ENCODE data around the gene ADCY3.

ADCY3 gene

DNA sequence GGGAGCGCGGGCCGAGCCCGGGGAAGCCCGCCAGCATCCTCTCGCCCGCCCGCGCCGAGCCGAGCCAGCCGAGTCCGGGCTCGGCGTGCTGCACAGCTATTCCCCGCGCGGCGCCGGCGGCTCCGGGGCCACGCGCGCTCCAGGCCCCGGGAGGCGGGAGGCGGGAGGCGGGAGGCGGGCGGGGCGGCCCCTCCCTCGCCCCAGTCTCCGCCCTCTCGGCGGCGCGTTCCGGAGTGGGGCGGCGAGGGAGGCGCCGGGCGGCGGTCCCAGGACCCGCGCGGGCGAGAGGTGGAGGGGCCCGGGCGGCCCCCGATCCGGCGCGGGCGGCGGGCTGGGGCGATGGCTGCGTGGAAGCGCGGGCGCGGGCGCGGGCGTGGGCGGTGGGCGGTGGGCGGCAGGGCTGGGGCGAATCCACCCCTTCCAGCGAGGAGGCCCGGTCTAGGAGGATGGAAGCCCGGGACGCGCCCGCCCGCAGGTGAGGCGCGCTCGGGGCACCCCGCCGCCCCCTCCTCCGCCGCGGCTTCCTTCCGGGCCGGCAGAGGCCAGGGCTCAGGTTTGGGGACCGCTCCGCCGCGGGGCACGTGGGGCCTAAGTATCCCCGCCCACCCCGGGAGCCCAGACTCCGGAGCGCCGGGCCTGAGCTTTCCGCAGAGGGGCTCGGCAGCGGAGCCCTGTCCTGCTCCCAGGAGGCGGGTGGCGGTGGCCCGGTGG lies at the start of gene ADCY3:
ADCY3 (minus strand) TSS at position 140 of the 711 bp plus-strand sequence. CDS start 1,250 bp downstream, outside the sequence.
- TF ChIP-seq, protein P1, sequence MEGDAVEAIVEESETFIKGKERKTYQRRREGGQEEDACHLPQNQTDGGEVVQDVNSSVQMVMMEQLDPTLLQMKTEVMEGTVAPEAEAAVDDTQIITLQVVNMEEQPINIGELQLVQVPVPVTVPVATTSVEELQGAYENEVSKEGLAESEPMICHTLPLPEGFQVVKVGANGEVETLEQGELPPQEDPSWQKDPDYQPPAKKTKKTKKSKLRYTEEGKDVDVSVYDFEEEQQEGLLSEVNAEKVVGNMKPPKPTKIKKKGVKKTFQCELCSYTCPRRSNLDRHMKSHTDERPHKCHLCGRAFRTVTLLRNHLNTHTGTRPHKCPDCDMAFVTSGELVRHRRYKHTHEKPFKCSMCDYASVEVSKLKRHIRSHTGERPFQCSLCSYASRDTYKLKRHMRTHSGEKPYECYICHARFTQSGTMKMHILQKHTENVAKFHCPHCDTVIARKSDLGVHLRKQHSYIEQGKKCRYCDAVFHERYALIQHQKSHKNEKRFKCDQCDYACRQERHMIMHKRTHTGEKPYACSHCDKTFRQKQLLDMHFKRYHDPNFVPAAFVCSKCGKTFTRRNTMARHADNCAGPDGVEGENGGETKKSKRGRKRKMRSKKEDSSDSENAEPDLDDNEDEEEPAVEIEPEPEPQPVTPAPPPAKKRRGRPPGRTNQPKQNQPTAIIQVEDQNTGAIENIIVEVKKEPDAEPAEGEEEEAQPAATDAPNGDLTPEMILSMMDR (IDR thresholded peaks at IDR 0.05; ENCODE audit: insufficient read depth, missing control alignments) = no peak
- FAIRE-seq = no peak

DNA sequence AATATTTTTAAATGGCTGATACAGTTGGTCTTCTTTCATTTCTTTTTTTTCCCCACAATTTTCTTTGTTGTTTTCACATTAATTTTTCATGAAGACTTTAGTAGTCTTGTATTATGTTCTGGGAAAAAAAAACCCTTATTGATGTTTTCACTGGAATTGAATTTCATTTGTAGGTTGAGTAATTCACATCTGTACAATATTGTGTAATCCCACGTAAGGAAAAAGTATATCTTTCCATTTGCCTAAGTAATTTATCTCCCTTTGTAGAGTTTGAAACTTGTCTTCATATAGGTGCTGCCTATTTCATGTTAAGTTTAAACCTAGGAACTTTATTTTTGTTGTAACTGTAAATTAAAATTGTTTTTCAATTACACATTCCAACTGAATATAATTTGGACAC lies 49.7 kb upstream of the ADCY3 start:
- FAIRE-seq (no peak), DNase-seq (ENCODE audit: insufficient read length, low spot score) (no peak)
- TF ChIP-seq, protein P1 (IDR thresholded peaks at IDR 0.05; ENCODE audit: insufficient read depth, missing control alignments) = no peak

More for the DNA sequence above, at the start of gene ADCY3:
- DNase-seq (ENCODE audit: insufficient read length, low spot score) = peak; percentile 74

DNA sequence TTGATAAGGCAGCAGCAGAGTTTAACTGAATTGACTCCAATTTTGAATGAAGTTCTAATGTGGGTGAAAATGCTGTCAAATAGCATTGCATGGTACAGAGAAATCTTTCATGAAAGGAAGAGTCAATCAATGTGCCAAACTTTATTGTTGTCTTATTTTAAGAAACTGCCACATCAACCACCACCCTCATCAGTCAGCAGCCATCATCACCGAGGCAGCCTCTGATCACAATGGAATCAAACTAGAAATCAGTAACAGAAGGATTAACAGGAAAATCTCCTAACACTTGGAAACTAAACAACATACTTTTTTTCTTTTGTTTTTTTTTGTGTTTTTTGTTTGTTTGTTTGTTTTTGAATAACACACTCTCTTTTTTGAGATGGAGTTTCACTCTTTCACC lies 41.9 kb upstream of the ADCY3 start:
- FAIRE-seq (no peak), DNase-seq (ENCODE audit: insufficient read length, low spot score) (no peak)
- TF ChIP-seq, protein P1 (IDR thresholded peaks at IDR 0.05; ENCODE audit: insufficient read depth, missing control alignments) = no peak

DNA sequence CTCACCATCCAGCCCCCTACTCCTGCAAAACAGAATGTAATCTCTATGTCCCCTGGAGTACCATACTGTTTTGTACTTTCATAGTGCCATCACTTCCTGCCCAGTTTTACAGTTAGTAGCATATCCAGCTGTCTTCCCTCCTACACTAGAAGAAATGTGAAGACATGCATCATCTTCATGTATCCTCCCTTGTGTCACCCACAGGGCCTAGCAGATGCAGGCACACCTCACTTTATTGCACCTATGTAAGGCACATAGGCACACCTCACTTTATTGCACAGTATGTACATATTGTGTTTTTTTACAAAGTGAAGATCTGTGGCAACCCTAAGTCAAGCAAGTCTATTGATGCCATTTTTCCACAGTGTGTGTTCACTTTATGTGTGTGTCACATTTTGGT lies 39.7 kb upstream of the ADCY3 start:
- no peak for FAIRE-seq

DNA sequence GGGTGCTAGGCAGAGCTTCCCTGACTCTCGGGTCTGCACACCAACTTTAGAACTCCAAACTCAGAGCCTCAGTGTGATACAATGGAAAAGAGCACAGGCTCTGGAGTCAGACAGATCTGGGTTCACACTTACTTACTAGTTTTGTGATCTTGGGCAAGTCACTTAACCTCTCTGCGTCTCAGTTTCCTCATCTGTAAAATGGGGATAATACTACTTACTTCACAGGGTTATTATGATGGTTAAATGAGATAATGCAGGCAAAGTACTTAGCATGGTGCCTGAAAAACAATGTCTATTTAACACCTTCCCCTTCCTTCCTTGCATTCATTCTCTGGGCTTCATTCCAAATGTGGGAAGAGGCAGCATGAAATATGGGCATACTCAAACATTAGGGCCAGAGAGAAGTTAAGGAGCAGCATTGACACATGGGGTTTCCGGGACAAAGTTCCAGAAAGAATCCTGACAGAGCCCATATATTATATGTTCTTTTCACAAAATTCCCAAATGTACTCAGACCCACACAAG lies 38.4 kb upstream of the ADCY3 start:
- TF ChIP-seq, protein P1 (IDR thresholded peaks at IDR 0.05; ENCODE audit: insufficient read depth, missing control alignments) = no peak
- no peak for FAIRE-seq
- no peak for DNase-seq (ENCODE audit: insufficient read length, low spot score)

More for the DNA sequence above, 39.7 kb upstream of the ADCY3 start:
- DNase-seq (ENCODE audit: insufficient read length, low spot score) = no peak
- TF ChIP-seq, protein P1 (IDR thresholded peaks at IDR 0.05; ENCODE audit: insufficient read depth, missing control alignments) = no peak

DNA sequence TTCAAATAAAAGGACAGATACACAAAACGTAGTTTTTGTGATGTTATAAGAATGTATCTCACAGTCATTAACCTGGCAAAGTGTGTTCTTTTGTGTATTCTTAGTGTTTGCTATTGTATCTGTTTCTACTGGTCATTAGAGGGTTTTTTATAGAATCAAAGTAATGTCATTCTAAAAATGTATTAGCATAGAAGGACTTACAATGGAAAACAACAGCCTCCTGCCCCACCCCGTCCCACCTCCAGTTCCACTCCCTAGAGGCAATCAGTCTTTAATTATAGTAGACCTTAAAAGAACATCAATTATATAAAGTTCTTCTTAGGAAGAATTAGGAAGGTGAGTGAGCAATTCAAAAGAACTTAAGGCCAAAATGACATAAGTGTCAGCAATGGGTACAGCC lies 37.9 kb upstream of the ADCY3 start:
- DNase-seq (ENCODE audit: insufficient read length, low spot score) (no peak), FAIRE-seq (no peak)
- TF ChIP-seq, protein P1 (IDR thresholded peaks at IDR 0.05; ENCODE audit: insufficient read depth, missing control alignments) = no peak

DNA sequence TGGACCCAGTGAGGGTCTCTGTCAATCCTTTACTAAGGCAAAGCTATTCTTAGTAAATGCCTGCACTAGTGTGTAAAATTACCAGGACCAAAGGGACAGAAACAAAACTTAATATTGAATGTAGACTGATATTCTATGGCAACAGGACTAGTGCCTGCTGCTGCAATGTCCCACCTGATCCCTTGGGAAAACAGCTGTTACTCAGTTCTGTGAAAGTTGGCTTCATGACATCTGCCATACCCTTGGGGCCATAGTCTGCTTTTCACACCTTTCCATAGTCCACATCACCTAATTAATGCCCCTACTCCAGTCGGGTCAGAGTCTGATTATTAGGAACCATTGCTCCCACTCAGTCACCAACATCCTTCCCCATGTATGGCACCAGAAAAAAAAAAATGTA lies 37.2 kb upstream of the ADCY3 start:
- TF ChIP-seq, protein P1 (IDR thresholded peaks at IDR 0.05; ENCODE audit: insufficient read depth, missing control alignments) = no peak

More for the DNA sequence above, 37.2 kb upstream of the ADCY3 start:
- DNase-seq (ENCODE audit: insufficient read length, low spot score) = no peak
- FAIRE-seq = no peak

Measured in D721Med (cell line).